Stomach (tissue), 9 donors: ENCODE data around the gene ACTR6. TPM values are rescaled to one million over a fixed set of nuclear protein-coding genes. Genes with fewer than 3 reads are reported as not detected.

Experiments used
- DNase-seq, 2 donors: peaks; one replicate each; pipeline versions ENCODE4 v3.0.0 to v3.0.0-alpha.2; 2013 to 2019
- H3K27ac ChIP-seq, 5 donors: fragments of 200-600 bp in 4 of 5; sonication (generic) in 4 of 5; one replicate each; pipeline ENCODE4 v1.5.1; 2013 to 2019; ENCODE audit warnings: mild to moderate bottlenecking in 1 of 5, moderate library complexity in 1 of 5
- H3K27me3 ChIP-seq, 3 donors: fragments of 200-600 bp; sonication (generic); one replicate each; pipeline ENCODE4 v1.5.1; 2017 to 2019; ENCODE audit warnings: mixed run types in 1 of 3
- H3K36me3 ChIP-seq, 4 donors: fragments of 200-600 bp; sonication (generic); 1 replicate in 3 of 4; 2 replicates in 1 of 4; pipeline ENCODE4 v1.5.1; 2016 to 2019
- H3K4me1 ChIP-seq, 4 donors: fragments of 200-600 bp; sonication (generic); one replicate each; pipeline ENCODE4 v1.5.1; 2016 to 2019
- H3K4me3 ChIP-seq, 4 donors: fragments of 200-600 bp; sonication (generic) in 3 of 4; one replicate each; pipeline ENCODE4 v1.5.1; 2016 to 2019; ENCODE audit warnings: mild to moderate bottlenecking in 1 of 4
- H3K9me3 ChIP-seq, 4 donors: fragments of 200-600 bp; sonication (generic); one replicate each; pipeline ENCODE4 v1.5.1; 2016 to 2019
- CTCF ChIP-seq, 7 experiments: fragments of 450-650 bp in 4 of 7; fragments of 200-600 bp in 3 of 7; sonication (generic) in 3 of 7; IDR thresholded peaks; one replicate each; pipeline ENCODE4 v1.5.1; 2016 to 2019; ENCODE audit warnings: antibody characterized with exemption in 7 of 7, control low read depth in 2 of 7, mild to moderate bottlenecking in 1 of 7
- EP300 ChIP-seq: sonication (generic); formaldehyde crosslinking; IDR thresholded peaks from one replicate; pipeline ENCODE4 v1.6.1; 2017; ENCODE audit warnings: antibody characterized with exemption
- POLR2A ChIP-seq, 4 donors: fragments of 450-650 bp; IDR thresholded peaks; one replicate each; pipeline ENCODE4 v1.6.1; 2016; ENCODE audit warnings: antibody characterized with exemption in 4 of 4, control low read depth in 2 of 4, mild to moderate bottlenecking in 1 of 4, moderate library complexity in 1 of 4
- POLR2AphosphoS5 ChIP-seq, 3 donors: sonication (generic); formaldehyde crosslinking; IDR thresholded peaks; one replicate each; pipeline ENCODE4 v1.6.1; 2016; ENCODE audit warnings: antibody characterized with exemption in 3 of 3
- WGBS, 5 donors: extraction: QIAGEN DNeasy Blood & Tissue Kit in 3 of 5; methylation state at CpG; one replicate each; pipeline versions ENCODE4 v1.1.5 to v1.1.7; 2013 to 2018; 5-methylcytosine and 5-hydroxymethylcytosine counted together
- intact Hi-C: fragments of 100-400 bp; cut with DNase I; formaldehyde crosslinking; loops from one replicate; pipeline ENCODE4 v1.15.1; 2023; ENCODE audit warnings: low total_unique reads
- polyA plus RNA-seq, 3 donors: library from polyadenylated mRNA; stranded (reverse); fragments of 200-250 nt; gene quantifications; one replicate each; pipeline ENCODE4 v1.2.3, GENCODE V29; 2013
- total RNA-seq, 5 donors: library from RNA; depleted of rRNA; stranded (reverse); fragments of >200 nt; gene quantifications; one replicate each; pipeline versions ENCODE4 v1.1.0 to v1.2.3, GENCODE V29; 2014 to 2016
- donor health status: healthy with polysubstance abuse.
- donor health status: Bipolar disorder and iron deficiency.
- donor health status: healthy.

Gene ACTR6
- total and polyA plus RNA-seq, 8 donors, result 0.58 to 40.7 (median 13.4) TPM

- Histone ChIP-seq H3K36me3 (peaks cover 0 to 9% (median 7%) of the 10 kb centered on the region in 4 donors), H3K27me3 (no peaks in the 10 kb centered on the region), H3K4me3 (no peak overlapping the region), H3K27ac (no peak overlapping the region), H3K9me3 (no peaks in the 10 kb centered on the region), H3K4me1 (peaks cover 5 to 25% (median 10%) of the 10 kb centered on the region in 4 donors)
- 93 to 96% (median 95%) methylated on average over 4 of the region's 4 CpGs for WGBS, 5 donors
- no peak for DNase-seq
- no peak for TF ChIP-seq EP300
- no peak for TF ChIP-seq CTCF (IDR thresholded peaks at IDR 0.05)
- TF ChIP-seq POLR2AphosphoS5 (IDR thresholded peaks at IDR 0.05), result no peak
- TF ChIP-seq POLR2A (IDR thresholded peaks at IDR 0.05), result no peak
- intact Hi-C loops, result no loop called here
Observed at GRCh38 chr12:100168562-100168961, 32.1 kb upstream of the ACTR6 start.

- no peaks in the 10 kb centered on the region for H3K27me3 ChIP-seq
- H3K36me3 ChIP-seq, result peaks cover 0 to 9% (median 7%) of the 10 kb centered on the region in 4 donors
- no peak for DNase-seq
- intact Hi-C loops, result no loop called here
- no peak for TF ChIP-seq POLR2A (IDR thresholded peaks at IDR 0.05)
- H3K4me1 ChIP-seq, result peaks cover under 1 to 17% (median 3%) of the 10 kb centered on the region in 4 donors
- H3K9me3 ChIP-seq, result no peaks in the 10 kb centered on the region
- no peak overlapping the region for H3K27ac ChIP-seq
- H3K4me3 ChIP-seq, result no peak overlapping the region
- WGBS, 5 donors, result 95 to 99% (median 97%) methylated on average over 9 of the region's 9 CpGs
Observed at GRCh38 chr12:100169345-100169744, 31.3 kb upstream of the ACTR6 start.

- Histone ChIP-seq H3K4me1 (peaks cover 0 to 15% (median 0%) of the 10 kb centered on the region in 4 donors), H3K9me3 (no peaks in the 10 kb centered on the region), H3K27ac (no peak overlapping the region), H3K27me3 (no peaks in the 10 kb centered on the region), H3K36me3 (peaks cover 0 to 9% (median 7%) of the 10 kb centered on the region in 4 donors), H3K4me3 (no peak overlapping the region)
- intact Hi-C loops, result no loop called here
- TF ChIP-seq EP300 (no peak), CTCF (IDR thresholded peaks at IDR 0.05) (no peak), POLR2AphosphoS5 (IDR thresholded peaks at IDR 0.05) (no peak), POLR2A (IDR thresholded peaks at IDR 0.05) (no peak)
- 88 to 94% (median 93%) methylated on average over 7 of the region's 7 CpGs for WGBS, 5 donors
- peak in 1 of 2 donors; percentile 52 for DNase-seq
Observed at GRCh38 chr12:100170313-100170858, 30.2 kb upstream of the ACTR6 start.

- no peak overlapping the region for H3K4me3 ChIP-seq
- TF ChIP-seq CTCF (IDR thresholded peaks at IDR 0.05) (no peak), POLR2AphosphoS5 (IDR thresholded peaks at IDR 0.05) (no peak), EP300 (no peak), POLR2A (IDR thresholded peaks at IDR 0.05) (no peak)
- peak in 1 of 2 donors; percentile 53 for DNase-seq
- no peaks in the 10 kb centered on the region for H3K9me3 ChIP-seq
- intact Hi-C loops, result no loop called here
- H3K4me1 ChIP-seq, result peaks cover 0 to 15% (median 0%) of the 10 kb centered on the region in 4 donors
- peaks cover 0 to 9% (median 7%) of the 10 kb centered on the region in 4 donors for H3K36me3 ChIP-seq
- H3K27me3 ChIP-seq, result no peaks in the 10 kb centered on the region
- peak overlapping the region in 1 of 5 donors; percentile 18 for H3K27ac ChIP-seq
Observed at GRCh38 chr12:100171248-100171647, 29.4 kb upstream of the ACTR6 start.

GRCh38 chr12:100173111-100173510, 27.5 kb upstream of the ACTR6 start:
- no peak for TF ChIP-seq EP300
- 93 to 97% (median 96%) methylated on average over 4 to 6 of the region's 6 CpGs for WGBS, 5 donors
- H3K4me1 ChIP-seq, result peaks cover 0 to 15% (median 0%) of the 10 kb centered on the region in 4 donors
- no peak for DNase-seq
- peaks cover 0 to 14% (median 10%) of the 10 kb centered on the region in 4 donors for H3K36me3 ChIP-seq
- H3K4me3 ChIP-seq, result no peak overlapping the region
- no peak overlapping the region for H3K27ac ChIP-seq
- no peaks in the 10 kb centered on the region for H3K27me3 ChIP-seq
- intact Hi-C loops, result no loop called here
- H3K9me3 ChIP-seq, result no peaks in the 10 kb centered on the region
